ENCODE results near the gene RNF214.

DNA sequence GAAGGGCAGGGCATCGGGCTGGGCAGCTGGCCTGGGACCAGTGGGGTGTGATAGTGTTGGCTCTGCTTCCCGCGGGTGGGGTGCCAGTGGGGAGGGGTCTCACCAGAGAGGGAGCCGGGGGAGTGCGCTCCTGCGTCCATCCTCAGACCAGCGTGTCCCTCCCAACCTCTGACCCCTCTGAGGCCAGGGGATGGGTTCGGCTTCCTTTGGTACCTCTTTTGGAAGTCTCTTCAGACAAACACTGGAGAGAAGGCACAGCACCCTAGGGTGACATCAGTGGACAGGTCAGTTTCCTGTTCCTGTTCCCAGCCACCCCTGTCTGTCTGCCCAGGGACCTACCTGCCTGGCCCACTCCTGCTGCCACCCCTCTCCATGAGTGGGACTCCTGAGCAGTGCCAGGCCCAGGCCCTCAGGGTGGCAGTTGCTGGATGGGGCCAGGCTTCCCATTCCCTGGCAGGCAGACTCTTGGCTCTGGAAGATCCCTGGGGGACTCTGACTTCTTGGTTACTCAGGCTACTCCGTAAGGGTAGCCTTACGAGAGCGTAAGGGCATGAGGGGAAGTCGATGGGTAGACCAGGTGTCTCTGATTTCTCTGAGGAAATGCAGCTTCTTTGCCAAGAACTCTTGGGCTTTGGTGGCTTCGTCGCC is 30.7 kb upstream of the RNF214 start:
- TF ChIP-seq PAX5 (IDR thresholded peaks at IDR 0.05; ENCODE audit: insufficient read depth, low read length, severe bottlenecking) (no peak), POLR2AphosphoS5 (IDR thresholded peaks at IDR 0.05; ENCODE audit: low read depth, low read length) (no peak), POLR2A (IDR thresholded peaks at IDR 0.05; ENCODE audit: low read depth, low read length) (no peak)
